ENCODE results near the gene EIF4G1. TPM values are rescaled to one million over a fixed set of nuclear protein-coding genes. Genes with fewer than 3 reads are reported as not detected.

Gene EIF4G1
- total and polyA plus RNA-seq, 2 of the 8 experiments (the other 6 are each of a cell fraction or from before 2014, with no cell fraction given): 318 to 473 TPM

DNA sequence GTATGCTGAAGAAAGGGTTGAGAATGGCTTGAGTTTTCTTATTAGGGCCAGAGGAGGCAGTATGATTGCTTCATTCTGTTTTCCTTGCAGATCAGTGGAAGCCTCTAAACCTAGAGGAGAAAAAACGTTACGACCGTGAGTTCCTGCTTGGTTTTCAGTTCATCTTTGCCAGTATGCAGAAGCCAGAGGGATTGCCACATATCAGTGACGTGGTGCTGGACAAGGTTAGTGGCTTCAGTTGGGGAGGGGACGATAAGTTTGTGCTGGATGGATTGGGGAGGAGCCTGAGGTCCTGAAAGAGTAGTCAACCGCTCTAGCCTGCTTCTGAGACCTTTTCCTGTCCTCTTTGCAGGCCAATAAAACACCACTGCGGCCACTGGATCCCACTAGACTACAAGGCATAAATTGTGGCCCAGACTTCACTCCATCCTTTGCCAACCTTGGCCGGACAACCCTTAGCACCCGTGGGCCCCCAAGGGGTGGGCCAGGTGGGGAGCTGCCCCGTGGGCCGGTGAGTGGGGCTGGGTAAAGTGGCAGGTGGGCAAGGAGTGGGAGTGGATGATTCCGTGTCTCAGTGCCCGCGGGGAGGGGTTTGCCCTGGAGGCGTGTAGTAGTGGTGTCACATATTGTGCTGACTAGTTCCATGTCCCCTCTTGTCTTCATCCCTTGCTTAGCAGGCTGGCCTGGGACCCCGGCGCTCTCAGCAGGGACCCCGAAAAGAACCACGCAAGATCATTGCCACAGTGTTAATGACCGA is 8.5 kb downstream of the EIF4G1 start:
- Histone ChIP-seq H2BK15ac (ENCODE audit: low read length) (no peak overlapping the region), H3K9ac (replicated peaks in 1 of 4; ENCODE audit: extremely low read depth in 1 of 4, low read depth in 3 of 4, low read length in 3 of 4) (no peak overlapping the region), H4K20me1 (replicated peaks in 1 of 2; ENCODE audit: control insufficient read depth in 1 of 2, insufficient read depth in 2 of 2, low read length in 2 of 2) (peaks cover 18 to 31% of the 10 kb centered on the region in 2 experiments), H3K23me2 (ENCODE audit: low read depth, low read length) (no peaks in the 10 kb centered on the region), H3K18ac (ENCODE audit: extremely low read depth, low read length) (no peak overlapping the region), H2AFZ (ENCODE audit: low read length) (no peak overlapping the region), H4K5ac (ENCODE audit: insufficient read length, low read depth, low read length) (no peak overlapping the region), H3K4me1 (replicated peaks in 1 of 4; ENCODE audit: control insufficient read depth in 3 of 4, insufficient read depth in 4 of 4, low read length in 3 of 4) (no peaks in the 10 kb centered on the region; a peak in 4 of 7 replicates), H2BK20ac (ENCODE audit: low read length) (no peak overlapping the region), H2AK5ac (ENCODE audit: low read depth, low read length) (no peak overlapping the region), H3K56ac (replicated peaks; ENCODE audit: insufficient read length, low read depth, low read length) (no peak overlapping the region), H3K14ac (ENCODE audit: insufficient read length) (no peak overlapping the region), H4K8ac (ENCODE audit: extremely low read depth, insufficient read depth, low read length) (no peak overlapping the region; the same call in none of the 2 replicates), H2BK120ac (replicated peaks; ENCODE audit: low read depth, low read length) (no peak overlapping the region), H3K36me3 (ENCODE audit: control insufficient read depth in 2 of 4, insufficient read depth in 4 of 4, low read length in 3 of 4) (peaks cover 73 to 93% (median 87%) of the 10 kb centered on the region in 4 experiments), H3K23ac (ENCODE audit: insufficient read length) (no peak overlapping the region), H4K91ac (replicated peaks; ENCODE audit: insufficient read length, low read length) (no peak overlapping the region), H3K79me2 (ENCODE audit: control insufficient read depth in 1 of 2, insufficient read depth in 2 of 2, low read length in 2 of 2) (peaks cover 4 to 33% of the 10 kb centered on the region in 2 experiments; a peak in 3 of 4 replicates), H3K79me1 (ENCODE audit: low read depth, low read length) (peaks cover 8% of the 10 kb centered on the region; the same call in 1 of the 2 replicates), H2BK5ac (ENCODE audit: low read depth, low read length) (no peak overlapping the region), H3K4me3 (ENCODE audit: extremely low read depth in 1 of 4, insufficient read depth in 2 of 4, low read depth in 3 of 4, low read length in 4 of 4) (no peak overlapping the region), H3K27me3 (replicated peaks in 1 of 4; ENCODE audit: control insufficient read depth in 3 of 4, extremely low read depth in 1 of 4, insufficient read depth in 3 of 4, low read length in 3 of 4) (no peaks in the 10 kb centered on the region), H3K4ac (replicated peaks; ENCODE audit: insufficient read length, low read depth, low read length) (no peak overlapping the region), H3K4me2 (ENCODE audit: insufficient read depth in 1 of 2, low read depth in 2 of 2, low read length in 2 of 2) (no peak overlapping the region), H3K9me3 (ENCODE audit: insufficient read depth in 2 of 2, low read depth in 1 of 2, low read length in 1 of 2) (no peaks in the 10 kb centered on the region), H2BK12ac (ENCODE audit: low read depth, low read length) (no peak overlapping the region), H3K27ac (ENCODE audit: low read depth, low read length) (no peak overlapping the region)
- ChIA-PET CTCF (ENCODE audit: partially characterized antibody) (interaction anchor here (0.9 kb wide), 1 partner anchor 16 kb away, joined by 4 read pairs; no protein-coding TSS in a partner anchor), POLR2A (ENCODE audit: partially characterized antibody) (interaction anchor here (1.4 to 9.8 kb wide), 6 partner anchors 8 to 17 kb away, joined by 3 to 148 read pairs (median 11); partner anchors contain the start of genes EIF4G1 and FAM131A)
- DNase-seq (ENCODE audit: low read depth in 1 of 2, low spot score in 2 of 2) (no peak), FAIRE-seq (no peak)
- 97% methylated on average over 19 of the region's 20 CpGs; no CpG with 5 or more reads in 1 of the 2 experiments for WGBS, 2 experiments (ENCODE audit: extremely low coverage in 1 of 2, insufficient coverage in 1 of 2, insufficient read length in 1 of 2, insufficient replicate concordance in 2 of 2, low coverage in 1 of 2, low lambda C conversion rate in 2 of 2, missing lambda C conversion rate in 1 of 2)
- TF ChIP-seq TCF12 (IDR thresholded peaks at IDR 0.05; ENCODE audit: low read depth, low read length) (no peak), GABPA (IDR thresholded peaks at IDR 0.05; ENCODE audit: borderline replicate concordance, insufficient read depth, low read length) (no peak), MAFK (IDR thresholded peaks at IDR 0.05; ENCODE audit: low read depth, low read length) (no peak), GTF2F1 (IDR thresholded peaks at IDR 0.05; ENCODE audit: borderline replicate concordance, low read depth, low read length) (no peak), SP2 (IDR thresholded peaks at IDR 0.05; ENCODE audit: low read length) (no peak), BCL11A (IDR thresholded peaks at IDR 0.05; ENCODE audit: low read depth in 2 of 2, low read length in 2 of 2) (no peak), EGR1 (IDR thresholded peaks at IDR 0.05; ENCODE audit: borderline replicate concordance, low read depth, low read length) (no peak), TEAD4 (IDR thresholded peaks at IDR 0.05; ENCODE audit: low read depth, low read length) (no peak)
- TF ChIP-seq, protein P1, sequence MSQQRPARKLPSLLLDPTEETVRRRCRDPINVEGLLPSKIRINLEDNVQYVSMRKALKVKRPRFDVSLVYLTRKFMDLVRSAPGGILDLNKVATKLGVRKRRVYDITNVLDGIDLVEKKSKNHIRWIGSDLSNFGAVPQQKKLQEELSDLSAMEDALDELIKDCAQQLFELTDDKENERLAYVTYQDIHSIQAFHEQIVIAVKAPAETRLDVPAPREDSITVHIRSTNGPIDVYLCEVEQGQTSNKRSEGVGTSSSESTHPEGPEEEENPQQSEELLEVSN (IDR thresholded peaks at IDR 0.05): no peak

Data from H1 (cell line).